ENCODE results near the gene SOCS6. TPM values are rescaled to one million over a fixed set of nuclear protein-coding genes. Genes with fewer than 3 reads are reported as not detected.

The SOCS6 gene
- total and polyA plus RNA-seq, 4 donors: 5.9 to 21.4 (median 12.5) TPM

- H3K27ac ChIP-seq (ENCODE audit: low read depth in 1 of 2, low read length in 1 of 2): peak overlapping the region in 1 of 2 donors; percentile 33
- DNase-seq (no peak), ATAC-seq (ENCODE audit: insufficient read depth, low FRiP score) (no peak)
- TF ChIP-seq CTCF (IDR thresholded peaks at IDR 0.05; ENCODE audit: control extremely low read depth, extremely low read depth): no peak
- WGBS, 2 donors: 75 to 90% methylated on average over 5 of the region's 5 CpGs
- no peaks in the 10 kb centered on the region for H3K27me3 ChIP-seq (ENCODE audit: control insufficient read depth in 3 of 3, insufficient read depth in 3 of 3, low read length in 2 of 3)
- no peak overlapping the region for H3K9ac ChIP-seq (ENCODE audit: insufficient read depth in 1 of 2, low read length in 2 of 2)
- H3K36me3 ChIP-seq (ENCODE audit: control insufficient read depth in 4 of 4, insufficient read depth in 4 of 4, low read length in 4 of 4): peaks cover 0 to 19% (median 7%) of the 10 kb centered on the region in 4 donors
- peaks cover 0 to 21% (median 0%) of the 10 kb centered on the region in 5 donors for H3K4me1 ChIP-seq (ENCODE audit: control insufficient read depth in 5 of 5, insufficient read depth in 5 of 5, low read length in 5 of 5)
- no peak overlapping the region for H3K4me3 ChIP-seq
- H3K9me3 ChIP-seq (ENCODE audit: control insufficient read depth in 4 of 4, insufficient read depth in 3 of 4, low read length in 3 of 4): peaks cover 0 to 5% (median 1%) of the 10 kb centered on the region in 4 donors
These were observed 46.0 kb downstream of the SOCS6 start for GRCh38 chr18:70334728-70335329.

GRCh38 chr18:70335892-70336726 lies 47.3 kb downstream of the SOCS6 start:
- TF ChIP-seq CTCF (IDR thresholded peaks at IDR 0.05; ENCODE audit: control extremely low read depth, extremely low read depth): no peak
- DNase-seq: no peak

DNA sequence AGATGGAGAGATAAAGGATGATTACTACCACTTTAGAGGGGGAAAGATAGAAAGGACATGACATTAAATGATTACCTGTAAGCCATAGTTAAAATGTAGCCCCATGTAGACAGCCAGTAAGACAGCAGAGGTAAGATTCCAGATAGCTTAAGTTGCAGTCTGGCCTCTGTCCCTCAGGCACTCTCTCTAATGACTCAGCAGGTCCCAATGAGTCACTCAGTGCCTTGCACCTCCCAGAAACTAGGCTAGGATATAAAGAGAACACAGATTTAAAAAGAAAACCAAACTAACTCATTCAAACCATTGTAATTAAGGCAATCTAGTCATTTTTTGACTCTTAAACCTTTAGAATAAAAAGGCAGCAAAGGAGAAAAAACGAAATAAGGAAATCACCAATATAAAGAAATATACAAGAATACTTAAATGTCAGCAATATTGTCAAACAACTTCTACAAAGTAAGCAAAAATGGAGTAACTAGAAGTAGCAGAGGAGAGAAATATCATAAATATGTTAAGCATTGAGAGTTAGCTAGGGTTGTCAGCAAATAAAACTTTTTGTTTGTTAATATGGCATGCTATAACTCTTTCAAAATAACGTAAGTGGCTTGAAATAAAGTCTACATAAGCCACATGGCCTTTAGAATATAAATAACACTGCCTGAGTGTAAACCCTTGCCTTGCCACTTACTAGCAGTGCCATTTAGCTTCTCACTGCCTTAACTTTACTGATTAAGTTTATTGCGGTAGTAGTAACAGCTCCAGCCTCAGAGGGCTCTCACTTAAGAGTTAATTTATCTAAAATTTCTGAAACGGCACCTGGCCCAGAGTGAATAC lies 48.5 kb downstream of the SOCS6 start:
- no peak for DNase-seq
- Histone ChIP-seq H3K36me3 (ENCODE audit: control insufficient read depth in 4 of 4, insufficient read depth in 4 of 4, low read length in 4 of 4) (peaks cover 0 to 22% (median 6%) of the 10 kb centered on the region in 4 donors), H3K9ac (ENCODE audit: insufficient read depth in 1 of 2, low read length in 2 of 2) (no peak overlapping the region), H3K27me3 (ENCODE audit: control insufficient read depth in 3 of 3, insufficient read depth in 3 of 3, low read length in 2 of 3) (no peaks in the 10 kb centered on the region), H3K4me3 (no peak overlapping the region), H3K27ac (ENCODE audit: low read depth in 1 of 2, low read length in 1 of 2) (peak overlapping the region in 1 of 2 donors; percentile 33), H3K9me3 (ENCODE audit: control insufficient read depth in 4 of 4, insufficient read depth in 3 of 4, low read length in 3 of 4) (peaks cover 0 to 5% (median 1%) of the 10 kb centered on the region in 4 donors), H3K4me1 (ENCODE audit: control insufficient read depth in 5 of 5, insufficient read depth in 5 of 5, low read length in 5 of 5) (peaks cover 0 to 18% (median 0%) of the 10 kb centered on the region in 5 donors)
- 87 to 92% methylated on average over 4 of the region's 4 CpGs for WGBS, 2 donors
- ATAC-seq (ENCODE audit: insufficient read depth, low FRiP score): peak; percentile 56
- TF ChIP-seq CTCF (IDR thresholded peaks at IDR 0.05; ENCODE audit: control extremely low read depth, extremely low read depth): no peak

More at GRCh38 chr18:70335892-70336726, 47.3 kb downstream of the SOCS6 start:
- ATAC-seq (ENCODE audit: insufficient read depth, low FRiP score): no peak
- Histone ChIP-seq H3K4me3 (no peak overlapping the region), H3K27ac (ENCODE audit: low read depth in 1 of 2, low read length in 1 of 2) (peak overlapping the region in 1 of 2 donors; percentile 33), H3K27me3 (ENCODE audit: control insufficient read depth in 3 of 3, insufficient read depth in 3 of 3, low read length in 2 of 3) (no peaks in the 10 kb centered on the region), H3K36me3 (ENCODE audit: control insufficient read depth in 4 of 4, insufficient read depth in 4 of 4, low read length in 4 of 4) (peaks cover 0 to 22% (median 6%) of the 10 kb centered on the region in 4 donors), H3K9ac (ENCODE audit: insufficient read depth in 1 of 2, low read length in 2 of 2) (no peak overlapping the region), H3K4me1 (ENCODE audit: control insufficient read depth in 5 of 5, insufficient read depth in 5 of 5, low read length in 5 of 5) (peaks cover 0 to 21% (median 0%) of the 10 kb centered on the region in 5 donors), H3K9me3 (ENCODE audit: control insufficient read depth in 4 of 4, insufficient read depth in 3 of 4, low read length in 3 of 4) (peaks cover 0 to 5% (median 1%) of the 10 kb centered on the region in 4 donors)
- 88 to 93% methylated on average over 5 of the region's 5 CpGs for WGBS, 2 donors
